ENCODE measurements around the gene DSTN.

Gene DSTN

DNA sequence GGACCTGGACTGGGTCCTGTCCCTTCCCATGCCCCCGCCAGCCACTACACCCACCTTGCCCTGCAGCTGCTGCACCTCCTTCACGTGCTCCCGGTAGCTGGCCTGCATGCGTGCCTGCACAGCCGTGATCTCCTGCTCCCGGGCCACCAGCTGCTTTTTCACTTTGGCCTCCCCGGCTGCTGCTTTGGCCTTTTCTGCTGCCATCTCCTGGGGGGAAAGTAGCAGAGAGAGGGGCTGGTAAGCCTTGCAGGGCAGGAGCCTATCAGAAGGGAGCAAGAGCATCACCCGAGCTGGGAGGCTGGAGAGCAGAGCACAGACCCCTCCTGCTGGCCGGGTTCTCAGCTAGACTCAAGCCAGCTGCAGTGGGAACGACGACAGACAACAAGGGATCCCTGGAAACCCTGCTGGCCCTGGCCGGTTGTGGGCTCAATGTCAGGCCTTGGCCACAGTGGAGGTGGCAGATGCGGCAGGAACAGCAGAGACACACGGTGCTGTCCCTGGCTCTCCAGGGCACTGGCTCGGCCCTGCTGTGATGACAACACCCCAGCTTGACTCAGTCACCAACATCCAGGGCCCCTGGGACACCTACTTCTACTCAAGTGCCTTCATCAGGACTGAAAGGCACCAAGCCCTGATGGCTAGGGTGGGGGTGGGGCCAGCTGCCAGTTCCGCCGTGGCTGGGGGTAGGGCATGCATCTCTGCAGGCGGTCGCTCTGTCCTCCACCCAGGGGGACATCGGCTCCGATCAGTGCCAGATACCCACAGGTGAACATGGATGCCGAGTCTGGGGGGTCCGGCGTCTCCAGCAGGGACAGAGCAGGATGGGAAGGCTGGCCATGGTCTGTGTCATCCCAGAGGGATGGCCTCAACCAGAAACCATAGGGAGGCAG lies 66.9 kb downstream of the DSTN start:
- 66% methylated on average over 24 of the region's 24 CpGs for WGBS, 2 experiments
- Histone ChIP-seq H3K36me3 (ENCODE audit: control insufficient read depth, insufficient read depth, low read length) (no peaks in the 10 kb centered on the region), H3K27ac (ENCODE audit: insufficient read depth, low read depth, low read length, poor library complexity, severe bottlenecking) (no peak overlapping the region)

DNA sequence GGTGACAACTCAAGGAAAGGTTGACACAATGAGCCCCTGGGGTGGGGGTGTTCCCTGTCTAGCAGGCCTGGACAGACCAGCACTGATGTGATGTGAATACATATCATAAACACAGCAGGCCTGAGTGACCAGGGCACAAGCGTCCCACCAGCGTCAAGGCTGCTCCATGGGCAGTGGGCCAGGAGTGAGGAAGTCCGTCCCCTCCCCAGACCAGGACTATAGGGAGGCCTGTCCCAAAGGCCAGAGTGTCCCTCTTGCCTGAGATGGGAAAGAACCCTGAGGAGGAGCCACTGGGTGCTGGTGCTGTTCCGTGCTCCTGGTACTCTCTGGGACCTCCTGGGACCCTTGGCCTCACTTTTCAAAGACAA lies 67.5 kb downstream of the DSTN start:
- Histone ChIP-seq H3K27ac (ENCODE audit: insufficient read depth, low read depth, low read length, poor library complexity, severe bottlenecking) (no peak overlapping the region), H3K36me3 (ENCODE audit: control insufficient read depth, insufficient read depth, low read length) (no peaks in the 10 kb centered on the region)
- 91 to 92% methylated on average over 4 of the region's 4 CpGs for WGBS, 2 experiments

More for the DNA sequence above, 66.9 kb downstream of the DSTN start:
- peaks cover 7% of the 10 kb centered on the region for H3K4me1 ChIP-seq (ENCODE audit: control insufficient read depth, insufficient read depth, low read length)
- no peak overlapping the region for H3K4me3 ChIP-seq (ENCODE audit: insufficient read depth, low read depth, low read length)
- no peaks in the 10 kb centered on the region for H3K27me3 ChIP-seq (ENCODE audit: control insufficient read depth, insufficient read depth, low read length, poor library complexity, severe bottlenecking)
- H3K9me3 ChIP-seq (ENCODE audit: control insufficient read depth, low read length), result no peaks in the 10 kb centered on the region

DNA sequence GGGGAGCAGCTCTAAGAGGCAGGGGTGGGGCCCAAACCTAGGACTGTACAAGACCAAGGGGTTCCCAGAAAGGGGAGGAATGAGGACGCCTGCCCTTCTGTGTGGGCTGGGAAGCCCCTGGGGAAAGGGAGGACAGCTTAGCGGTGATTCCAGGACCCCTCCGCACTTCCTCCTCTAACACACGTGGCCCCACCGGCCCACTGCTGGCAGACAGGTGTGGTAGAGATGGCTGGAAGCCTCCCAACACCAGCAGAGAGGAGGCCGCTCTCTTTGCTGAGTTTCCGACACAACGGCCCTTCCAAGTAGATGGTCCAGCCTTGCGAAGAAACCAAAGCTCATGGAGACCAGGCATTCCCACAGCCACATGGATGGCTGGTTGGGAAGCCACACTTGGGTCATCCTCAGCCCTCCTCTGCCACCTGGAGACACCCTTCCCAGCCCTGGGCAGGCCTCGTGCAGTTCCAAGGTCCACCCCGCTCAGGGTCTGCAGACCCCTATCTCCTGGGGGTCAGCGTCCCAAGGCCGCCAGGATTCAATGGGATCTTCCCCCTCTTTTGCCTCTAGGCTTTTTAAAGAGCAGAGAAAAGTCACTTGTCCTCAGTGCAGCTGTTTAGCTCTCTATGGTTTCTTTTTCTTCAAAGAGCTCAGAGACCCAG lies 68.2 kb downstream of the DSTN start:
- no peaks in the 10 kb centered on the region for H3K27me3 ChIP-seq (ENCODE audit: control insufficient read depth, insufficient read depth, low read length, poor library complexity, severe bottlenecking)
- H3K9me3 ChIP-seq (ENCODE audit: control insufficient read depth, low read length), result no peaks in the 10 kb centered on the region
- H3K4me1 ChIP-seq (ENCODE audit: control insufficient read depth, insufficient read depth, low read length), result peaks cover 7% of the 10 kb centered on the region
- 89 to 91% methylated on average over 13 of the region's 13 CpGs for WGBS, 2 experiments
- H3K4me3 ChIP-seq (ENCODE audit: insufficient read depth, low read depth, low read length), result no peak overlapping the region
- H3K36me3 ChIP-seq (ENCODE audit: control insufficient read depth, insufficient read depth, low read length), result no peaks in the 10 kb centered on the region
- H3K27ac ChIP-seq (ENCODE audit: insufficient read depth, low read depth, low read length, poor library complexity, severe bottlenecking), result no peak overlapping the region

More for the DNA sequence above, 67.5 kb downstream of the DSTN start:
- Histone ChIP-seq H3K4me1 (ENCODE audit: control insufficient read depth, insufficient read depth, low read length) (peaks cover 7% of the 10 kb centered on the region), H3K4me3 (ENCODE audit: insufficient read depth, low read depth, low read length) (no peak overlapping the region), H3K9me3 (ENCODE audit: control insufficient read depth, low read length) (no peaks in the 10 kb centered on the region), H3K27me3 (ENCODE audit: control insufficient read depth, insufficient read depth, low read length, poor library complexity, severe bottlenecking) (no peaks in the 10 kb centered on the region)

DNA sequence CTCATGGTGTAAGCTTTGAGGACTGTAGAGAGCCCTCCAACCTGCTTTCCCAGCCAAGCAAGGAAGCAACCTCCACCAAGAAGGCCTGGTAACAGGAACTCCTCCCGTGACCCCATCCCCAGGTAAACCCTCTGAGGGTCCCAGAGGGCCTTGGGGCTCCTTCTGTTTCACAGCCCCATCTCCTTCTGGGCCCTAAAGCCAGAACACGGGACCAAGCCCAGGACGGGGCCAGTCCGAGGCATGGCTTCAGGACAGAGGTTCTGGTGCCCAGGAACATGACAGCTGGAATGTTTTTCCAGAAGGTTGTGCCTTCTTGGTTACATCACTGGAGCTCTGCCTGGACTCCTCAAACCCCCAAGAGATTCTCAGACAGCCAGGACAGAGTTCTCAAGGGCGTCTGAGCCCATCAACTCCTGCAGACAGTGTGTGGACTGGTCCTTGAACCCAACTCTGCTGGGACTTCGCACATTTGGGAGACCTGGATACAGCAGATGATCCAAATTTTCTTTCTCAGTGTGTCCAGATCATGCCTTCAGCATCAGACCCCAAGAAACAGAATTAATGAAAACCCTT lies 69.0 kb downstream of the DSTN start:
- Histone ChIP-seq H3K4me1 (ENCODE audit: control insufficient read depth, insufficient read depth, low read length) (peaks cover 11% of the 10 kb centered on the region), H3K27ac (ENCODE audit: insufficient read depth, low read depth, low read length, poor library complexity, severe bottlenecking) (no peak overlapping the region), H3K36me3 (ENCODE audit: control insufficient read depth, insufficient read depth, low read length) (no peaks in the 10 kb centered on the region), H3K4me3 (ENCODE audit: insufficient read depth, low read depth, low read length) (no peak overlapping the region), H3K27me3 (ENCODE audit: control insufficient read depth, insufficient read depth, low read length, poor library complexity, severe bottlenecking) (no peaks in the 10 kb centered on the region), H3K9me3 (ENCODE audit: control insufficient read depth, low read length) (no peaks in the 10 kb centered on the region)
- 93 to 95% methylated on average over 6 of the region's 6 CpGs for WGBS, 2 experiments

DNA sequence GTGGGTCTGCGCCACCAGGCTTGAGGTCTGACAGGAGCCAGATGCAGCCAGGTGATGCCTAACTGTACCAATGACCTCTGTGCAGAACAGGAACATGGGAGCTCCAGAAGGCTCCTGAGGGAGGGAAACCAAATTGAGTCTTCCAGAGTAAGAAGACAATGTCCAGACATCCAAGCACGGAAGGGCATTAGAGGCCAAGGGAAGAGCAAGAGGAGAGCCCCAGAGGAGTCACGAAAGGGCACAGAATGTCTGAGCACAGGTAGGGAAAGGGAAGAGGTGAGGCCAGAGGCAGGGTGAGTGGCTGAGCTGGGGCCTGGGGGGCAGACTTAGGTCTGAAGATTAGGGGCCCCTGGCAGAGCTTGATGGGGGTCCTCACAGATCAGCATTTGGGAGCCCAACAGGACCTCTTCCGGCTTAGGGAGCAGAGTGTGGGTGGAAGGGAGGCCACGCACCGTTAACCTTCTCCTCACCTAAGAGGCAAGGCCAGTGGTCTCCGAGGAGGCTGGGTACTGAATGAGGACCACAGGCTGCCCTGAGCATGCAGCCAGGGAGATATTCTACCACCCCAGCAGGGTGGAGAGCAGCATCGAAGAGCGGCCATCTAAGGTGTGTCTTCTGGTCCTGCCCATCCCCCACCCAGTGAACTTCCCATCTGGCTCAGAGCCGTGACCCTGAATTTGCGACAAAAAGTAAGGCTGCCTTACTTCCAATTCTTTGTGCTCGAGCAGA lies 70.4 kb downstream of the DSTN start:
- no peaks in the 10 kb centered on the region for H3K27me3 ChIP-seq (ENCODE audit: control insufficient read depth, insufficient read depth, low read length, poor library complexity, severe bottlenecking)
- H3K4me3 ChIP-seq (ENCODE audit: insufficient read depth, low read depth, low read length), result no peak overlapping the region
- no peak overlapping the region for H3K27ac ChIP-seq (ENCODE audit: insufficient read depth, low read depth, low read length, poor library complexity, severe bottlenecking)
- no peaks in the 10 kb centered on the region for H3K36me3 ChIP-seq (ENCODE audit: control insufficient read depth, insufficient read depth, low read length)
- WGBS, 2 experiments, result 93 to 95% methylated on average over 12 of the region's 12 CpGs
- H3K9me3 ChIP-seq (ENCODE audit: control insufficient read depth, low read length), result no peaks in the 10 kb centered on the region
- peaks cover 14% of the 10 kb centered on the region for H3K4me1 ChIP-seq (ENCODE audit: control insufficient read depth, insufficient read depth, low read length)

DNA sequence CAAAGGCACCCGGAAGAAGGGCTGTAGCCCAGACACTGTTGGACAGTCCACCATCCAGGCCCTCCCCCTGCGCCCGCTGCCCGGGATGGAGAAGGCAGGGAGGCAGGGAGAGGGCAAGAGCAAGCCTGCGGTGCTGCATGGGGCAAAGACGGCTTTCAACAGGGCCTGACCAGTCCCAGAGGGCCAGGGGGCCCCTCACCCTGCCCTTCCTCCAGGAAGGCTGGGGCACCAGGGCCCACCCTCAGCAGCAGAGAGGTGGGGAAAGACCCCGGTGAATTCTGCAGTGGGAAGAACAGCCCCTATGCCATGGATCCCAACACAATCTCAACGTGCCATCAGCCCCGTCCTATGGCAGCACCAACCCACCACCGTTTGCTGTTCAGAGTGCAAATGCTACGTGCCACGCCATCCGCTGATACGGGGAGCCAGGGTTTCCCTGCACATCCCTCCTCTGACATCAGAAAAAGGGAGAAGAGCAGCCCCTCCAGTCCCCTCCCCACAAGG lies 71.1 kb downstream of the DSTN start:
- H3K27me3 ChIP-seq (ENCODE audit: control insufficient read depth, insufficient read depth, low read length, poor library complexity, severe bottlenecking), result no peaks in the 10 kb centered on the region

DNA sequence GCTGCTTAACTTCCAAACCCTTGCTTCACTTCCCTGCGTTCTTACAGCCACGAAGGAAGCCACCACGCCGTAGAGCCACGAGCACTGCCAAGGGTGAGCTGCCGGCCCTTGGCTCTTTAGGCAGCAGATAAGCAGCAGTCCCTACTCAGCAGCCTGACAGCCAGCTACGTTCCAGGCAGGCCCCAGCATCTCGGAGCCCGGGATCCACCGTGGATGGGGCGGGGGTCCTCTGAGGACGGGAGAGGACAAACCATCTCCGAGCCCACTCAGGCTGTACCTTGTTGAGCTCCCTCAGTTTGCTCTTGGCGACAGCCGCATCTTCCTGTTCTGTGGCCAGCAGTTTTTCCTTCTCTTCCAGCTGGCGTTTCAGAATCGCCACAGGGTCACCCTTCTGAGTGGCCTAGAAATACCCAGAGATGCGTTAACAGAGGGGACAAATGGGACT lies 71.7 kb downstream of the DSTN start:
- H3K4me1 ChIP-seq (ENCODE audit: control insufficient read depth, insufficient read depth, low read length), result peaks cover 15% of the 10 kb centered on the region
- H3K27me3 ChIP-seq (ENCODE audit: control insufficient read depth, insufficient read depth, low read length, poor library complexity, severe bottlenecking), result no peaks in the 10 kb centered on the region
- 93 to 96% methylated on average over 18 of the region's 18 CpGs for WGBS, 2 experiments
- H3K4me3 ChIP-seq (ENCODE audit: insufficient read depth, low read depth, low read length), result no peak overlapping the region
- H3K36me3 ChIP-seq (ENCODE audit: control insufficient read depth, insufficient read depth, low read length), result no peaks in the 10 kb centered on the region
- no peak overlapping the region for H3K27ac ChIP-seq (ENCODE audit: insufficient read depth, low read depth, low read length, poor library complexity, severe bottlenecking)
- H3K9me3 ChIP-seq (ENCODE audit: control insufficient read depth, low read length), result no peaks in the 10 kb centered on the region

More for the DNA sequence above, 71.1 kb downstream of the DSTN start:
- 94 to 95% methylated on average over 14 of the region's 14 CpGs for WGBS, 2 experiments
- H3K9me3 ChIP-seq (ENCODE audit: control insufficient read depth, low read length), result no peaks in the 10 kb centered on the region
- no peaks in the 10 kb centered on the region for H3K36me3 ChIP-seq (ENCODE audit: control insufficient read depth, insufficient read depth, low read length)
- no peak overlapping the region for H3K4me3 ChIP-seq (ENCODE audit: insufficient read depth, low read depth, low read length)
- peaks cover 12% of the 10 kb centered on the region for H3K4me1 ChIP-seq (ENCODE audit: control insufficient read depth, insufficient read depth, low read length)
- H3K27ac ChIP-seq (ENCODE audit: insufficient read depth, low read depth, low read length, poor library complexity, severe bottlenecking), result no peak overlapping the region

DNA sequence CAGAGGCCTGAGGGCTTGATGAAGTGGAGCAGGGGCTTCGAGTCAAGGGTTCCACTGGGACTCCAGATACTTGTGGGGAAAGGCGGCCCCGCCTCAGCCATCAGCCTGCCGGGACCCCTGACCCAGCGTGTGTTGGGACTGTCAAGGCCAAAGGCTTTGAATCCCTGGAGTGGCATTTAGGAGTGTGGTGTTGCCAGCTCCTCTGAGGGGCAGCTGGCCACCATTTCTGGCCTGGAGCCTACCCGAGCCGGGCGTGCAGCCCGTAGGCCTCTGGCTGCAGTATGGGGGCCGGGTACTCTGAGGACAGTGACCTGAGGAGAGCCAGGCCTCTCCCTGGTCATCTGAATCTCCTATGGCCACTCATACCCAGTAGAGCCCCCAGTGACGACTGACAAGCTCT lies 72.1 kb downstream of the DSTN start:
- WGBS, 2 experiments, result 91 to 94% methylated on average over 11 of the region's 11 CpGs
- Histone ChIP-seq H3K36me3 (ENCODE audit: control insufficient read depth, insufficient read depth, low read length) (no peaks in the 10 kb centered on the region), H3K27me3 (ENCODE audit: control insufficient read depth, insufficient read depth, low read length, poor library complexity, severe bottlenecking) (no peaks in the 10 kb centered on the region), H3K27ac (ENCODE audit: insufficient read depth, low read depth, low read length, poor library complexity, severe bottlenecking) (no peak overlapping the region), H3K4me3 (ENCODE audit: insufficient read depth, low read depth, low read length) (no peak overlapping the region), H3K9me3 (ENCODE audit: control insufficient read depth, low read length) (no peaks in the 10 kb centered on the region), H3K4me1 (ENCODE audit: control insufficient read depth, insufficient read depth, low read length) (peaks cover 12% of the 10 kb centered on the region)

DNA sequence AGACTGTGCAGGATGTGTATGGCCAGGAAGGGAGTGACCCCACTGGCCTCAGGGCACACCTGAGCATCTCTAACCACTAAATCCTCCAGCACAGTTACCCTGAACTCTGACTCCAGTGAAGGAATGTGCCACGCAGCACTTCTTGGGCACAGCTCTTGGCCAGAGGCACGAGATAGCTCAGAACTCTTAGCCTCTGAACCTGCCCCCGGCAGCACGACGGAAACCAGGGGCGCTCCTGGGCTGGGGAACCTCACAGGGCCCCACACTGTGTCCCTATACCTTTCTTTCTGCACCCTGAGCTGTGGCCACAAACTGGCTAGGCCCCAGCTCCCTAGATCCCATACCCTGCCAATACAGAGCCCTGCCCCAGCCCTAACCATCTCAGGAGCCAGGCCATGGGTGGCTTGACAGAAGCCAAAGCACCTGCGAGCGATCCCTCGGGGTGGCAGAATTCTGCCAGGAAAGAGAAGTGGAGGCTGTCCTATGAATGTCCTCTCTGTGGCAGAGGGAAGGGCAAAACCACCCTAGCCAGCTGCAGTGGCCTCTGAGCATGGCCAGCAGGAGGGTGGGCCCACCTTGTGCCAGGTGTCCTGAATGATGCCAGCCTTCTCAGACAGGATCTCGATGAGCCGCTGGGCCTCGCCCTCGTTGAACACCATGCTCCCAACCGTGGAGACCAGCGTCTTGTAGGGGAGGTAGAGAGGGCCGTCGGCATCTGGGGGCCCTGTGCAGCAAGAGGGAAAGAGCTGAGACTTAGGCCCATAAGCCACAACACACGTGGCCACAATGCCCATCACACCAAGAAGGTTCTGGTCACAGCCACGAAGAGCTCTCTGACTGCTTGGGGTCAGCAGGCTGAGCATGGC lies 72.8 kb downstream of the DSTN start:
- H3K36me3 ChIP-seq (ENCODE audit: control insufficient read depth, insufficient read depth, low read length), result no peaks in the 10 kb centered on the region
- no peak overlapping the region for H3K27ac ChIP-seq (ENCODE audit: insufficient read depth, low read depth, low read length, poor library complexity, severe bottlenecking)
- peaks cover 11% of the 10 kb centered on the region for H3K4me1 ChIP-seq (ENCODE audit: control insufficient read depth, insufficient read depth, low read length)
- no peaks in the 10 kb centered on the region for H3K27me3 ChIP-seq (ENCODE audit: control insufficient read depth, insufficient read depth, low read length, poor library complexity, severe bottlenecking)
- H3K4me3 ChIP-seq (ENCODE audit: insufficient read depth, low read depth, low read length), result no peak overlapping the region
- WGBS, 2 experiments, result 92% methylated on average over 19 of the region's 19 CpGs
- no peaks in the 10 kb centered on the region for H3K9me3 ChIP-seq (ENCODE audit: control insufficient read depth, low read length)

All from ectodermal cell (in vitro differentiated cells).